Right lobe of liver (tissue), 4 donors: Measurements from ENCODE around the gene ASB11.

Experiments used
- CTCF ChIP-seq, 4 donors: fragments of 200-600 bp in 3 of 4; fragments of 450-650 bp in 1 of 4; IDR thresholded peaks; one replicate each; pipeline versions ENCODE4 v1.5.1 to v1.8.0; 2016 to 2022; ENCODE audit warnings: antibody characterized with exemption in 4 of 4, mild to moderate bottlenecking in 2 of 4
- POLR2A ChIP-seq: fragments of 450-650 bp; IDR thresholded peaks from one replicate; pipeline ENCODE4 v1.6.1; 2017; ENCODE audit warnings: antibody characterized with exemption, mild to moderate bottlenecking
- donor health status: DM: no; HTN: no; CAD: no.
- donor health status: DM: no; HTN: no; CAD: no.
- donor health status: DM: no; HTN: yes; CAD: no.

DNA sequence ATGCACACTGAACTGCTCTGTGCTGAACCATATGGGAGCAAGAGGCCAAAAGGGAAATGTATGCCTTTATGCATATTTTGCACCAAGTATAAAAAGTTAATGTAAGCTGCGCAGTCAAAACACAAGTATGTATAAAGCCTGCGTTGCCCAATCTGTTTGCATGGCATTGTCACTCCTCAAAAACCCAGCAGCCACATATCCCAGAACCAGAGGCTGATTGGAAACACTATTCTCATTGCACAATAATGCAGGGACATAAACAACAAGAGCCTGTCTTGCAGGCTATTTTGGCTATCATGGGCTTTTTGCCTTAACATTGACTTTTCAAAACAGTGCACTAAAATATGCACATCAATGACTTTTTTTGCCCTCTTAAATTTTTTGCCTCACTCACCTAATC lies 40.5 kb downstream of the ASB11 start:
- no peak for TF ChIP-seq CTCF (IDR thresholded peaks at IDR 0.05)
- no peak for TF ChIP-seq POLR2A
